Stimulated activated naive B cell treated with anti-CD40 and anti-IgM and Interleukin-4, amounts not matched to agents 10 μg/mL and 1 μg/mL and 100 μg/mL, for 72 hours (primary cell): Measurements from ENCODE around the gene PSMD10.
A peak's percentile ranks its signal among the peaks of the same experiment; 100 is the strongest.

Experiments used
- ATAC-seq, 2 donors: fragments of 150-1000 bp; cut with Tn5 transposase; replicated peaks; 2 replicates each; pipeline ENCODE4 v1.10.0; 2021; ENCODE audit warnings: moderate library complexity in 1 of 2
- DNase-seq: peaks from one replicate; pipeline ENCODE4 v3.0.0; 2021
- H3K27ac Mint-ChIP-seq: one replicate; pipeline ENCODE4 v1.8.0; 2022; ENCODE audit warnings: mild to moderate bottlenecking, mixed read lengths
- H3K27me3 Mint-ChIP-seq, 2 donors: one replicate each; pipeline ENCODE4 v1.8.0; 2022; ENCODE audit warnings: mixed read lengths in 2 of 2
- H3K36me3 Mint-ChIP-seq, 2 donors: one replicate each; pipeline ENCODE4 v1.8.0; 2022; ENCODE audit warnings: mixed read lengths in 2 of 2, mild to moderate bottlenecking in 1 of 2
- H3K4me1 Mint-ChIP-seq, 2 donors: one replicate each; pipeline ENCODE4 v1.8.0; 2022; ENCODE audit warnings: mixed read lengths in 2 of 2, mild to moderate bottlenecking in 1 of 2
- H3K4me3 Mint-ChIP-seq, 2 donors: one replicate each; pipeline ENCODE4 v1.8.0; 2022; ENCODE audit warnings: mild to moderate bottlenecking in 2 of 2, mixed read lengths in 2 of 2, moderate library complexity in 1 of 2
- H3K9me3 Mint-ChIP-seq, 2 donors: one replicate each; pipeline ENCODE4 v1.8.0; 2022; ENCODE audit warnings: mixed read lengths in 2 of 2, mild to moderate bottlenecking in 1 of 2

The PSMD10 gene

GRCh38 chrX:108105473-108105872 lies 14.1 kb upstream of the PSMD10 start:
- Mint-ChIP-seq H3K4me3 (no peak overlapping the region), H3K27me3 (no peaks in the 10 kb centered on the region), H3K36me3 (peaks cover 6 to 8% of the 10 kb centered on the region in 2 donors), H3K4me1 (peaks cover 4 to 20% of the 10 kb centered on the region in 2 donors), H3K9me3 (peaks cover 4 to 6% of the 10 kb centered on the region in 2 donors), H3K27ac (no peak overlapping the region)
- no peak for DNase-seq
- no peak for ATAC-seq

GRCh38 chrX:108097380-108097779 lies 6.0 kb upstream of the PSMD10 start:
- Mint-ChIP-seq H3K27me3 (no peaks in the 10 kb centered on the region), H3K27ac (no peak overlapping the region), H3K4me1 (peaks cover 0 to 5% of the 10 kb centered on the region in 2 donors), H3K36me3 (no peaks in the 10 kb centered on the region), H3K4me3 (no peak overlapping the region), H3K9me3 (no peaks in the 10 kb centered on the region)
- ATAC-seq = no peak
- no peak for DNase-seq

GRCh38 chrX:108091878-108092291 lies 543 bp upstream of the PSMD10 start:
- no peak overlapping the region for H3K4me3 Mint-ChIP-seq
- peak; percentile 46 to 55 for ATAC-seq
- no peak overlapping the region for H3K27ac Mint-ChIP-seq
- no peak for DNase-seq
- peaks cover 0 to 3% of the 10 kb centered on the region in 2 donors for H3K36me3 Mint-ChIP-seq
- H3K4me1 Mint-ChIP-seq = peaks cover 0 to 5% of the 10 kb centered on the region in 2 donors
- no peaks in the 10 kb centered on the region for H3K9me3 Mint-ChIP-seq
- H3K27me3 Mint-ChIP-seq = no peaks in the 10 kb centered on the region

GRCh38 chrX:108090491-108091263 lies 665 bp downstream of the PSMD10 start:
- Mint-ChIP-seq H3K4me1 (peaks cover 0 to 5% of the 10 kb centered on the region in 2 donors), H3K27me3 (no peaks in the 10 kb centered on the region), H3K9me3 (no peaks in the 10 kb centered on the region), H3K36me3 (peaks cover 0 to 3% of the 10 kb centered on the region in 2 donors), H3K4me3 (no peak overlapping the region), H3K27ac (no peak overlapping the region)
- ATAC-seq = peak; percentile 0
- DNase-seq = no peak

GRCh38 chrX:108088511-108088910 lies 2.8 kb downstream of the PSMD10 start:
- H3K4me1 Mint-ChIP-seq = peaks cover 0 to 5% of the 10 kb centered on the region in 2 donors
- no peaks in the 10 kb centered on the region for H3K27me3 Mint-ChIP-seq
- no peak overlapping the region for H3K4me3 Mint-ChIP-seq
- H3K36me3 Mint-ChIP-seq = peaks cover 0 to 3% of the 10 kb centered on the region in 2 donors
- ATAC-seq (no peak), DNase-seq (no peak)
- H3K9me3 Mint-ChIP-seq = no peaks in the 10 kb centered on the region
- H3K27ac Mint-ChIP-seq = no peak overlapping the region

GRCh38 chrX:108087792-108088191 lies 3.5 kb downstream of the PSMD10 start:
- no peaks in the 10 kb centered on the region for H3K4me1 Mint-ChIP-seq
- H3K36me3 Mint-ChIP-seq = peaks cover 0 to 3% of the 10 kb centered on the region in 2 donors
- H3K27ac Mint-ChIP-seq = no peak overlapping the region

GRCh38 chrX:108081110-108081509 lies 10.2 kb downstream of the PSMD10 start:
- Mint-ChIP-seq H3K27me3 (no peaks in the 10 kb centered on the region), H3K4me3 (no peak overlapping the region), H3K9me3 (no peaks in the 10 kb centered on the region), H3K4me1 (no peaks in the 10 kb centered on the region), H3K27ac (no peak overlapping the region), H3K36me3 (no peaks in the 10 kb centered on the region)
- DNase-seq = no peak
- ATAC-seq = no peak

More at GRCh38 chrX:108087792-108088191, 3.5 kb downstream of the PSMD10 start:
- DNase-seq = no peak
- Mint-ChIP-seq H3K9me3 (no peaks in the 10 kb centered on the region), H3K27me3 (no peaks in the 10 kb centered on the region), H3K4me3 (no peak overlapping the region)
- no peak for ATAC-seq

GRCh38 chrX:108072746-108073145 lies 18.6 kb downstream of the PSMD10 start:
- Mint-ChIP-seq H3K4me1 (no peaks in the 10 kb centered on the region), H3K9me3 (no peaks in the 10 kb centered on the region), H3K27ac (no peak overlapping the region), H3K4me3 (no peak overlapping the region), H3K27me3 (peaks cover 7 to 16% of the 10 kb centered on the region in 2 donors), H3K36me3 (no peaks in the 10 kb centered on the region)
- no peak for ATAC-seq
- DNase-seq = no peak

GRCh38 chrX:108071578-108071977 lies 19.8 kb downstream of the PSMD10 start:
- no peak overlapping the region for H3K27ac Mint-ChIP-seq
- no peaks in the 10 kb centered on the region for H3K36me3 Mint-ChIP-seq
- peaks cover 7 to 16% of the 10 kb centered on the region in 2 donors for H3K27me3 Mint-ChIP-seq
- ATAC-seq (no peak), DNase-seq (no peak)
- H3K4me1 Mint-ChIP-seq = no peaks in the 10 kb centered on the region
- H3K9me3 Mint-ChIP-seq = no peaks in the 10 kb centered on the region
- H3K4me3 Mint-ChIP-seq = no peak overlapping the region

- H3K4me3 Mint-ChIP-seq = no peak overlapping the region
- H3K27me3 Mint-ChIP-seq = peaks cover 7 to 16% of the 10 kb centered on the region in 2 donors
- DNase-seq (no peak), ATAC-seq (no peak)
- H3K4me1 Mint-ChIP-seq = no peaks in the 10 kb centered on the region
- no peaks in the 10 kb centered on the region for H3K36me3 Mint-ChIP-seq
- H3K27ac Mint-ChIP-seq = no peak overlapping the region
- H3K9me3 Mint-ChIP-seq = no peaks in the 10 kb centered on the region
Measured at GRCh38 chrX:108070891-108071290, 20.5 kb downstream of the PSMD10 start.

- Mint-ChIP-seq H3K27me3 (peaks cover 7 to 8% of the 10 kb centered on the region in 2 donors), H3K9me3 (no peaks in the 10 kb centered on the region), H3K4me1 (peaks cover 0 to 2% of the 10 kb centered on the region in 2 donors), H3K4me3 (no peak overlapping the region), H3K27ac (no peak overlapping the region), H3K36me3 (no peaks in the 10 kb centered on the region)
- ATAC-seq (no peak), DNase-seq (no peak)
Measured at GRCh38 chrX:108068121-108068520, 23.2 kb downstream of the PSMD10 start.

GRCh38 chrX:108064613-108065012 lies 26.7 kb downstream of the PSMD10 start:
- Mint-ChIP-seq H3K36me3 (no peaks in the 10 kb centered on the region), H3K27me3 (peaks cover 9% of the 10 kb centered on the region in 2 donors), H3K4me3 (no peak overlapping the region), H3K9me3 (no peaks in the 10 kb centered on the region), H3K4me1 (peaks cover 0 to 2% of the 10 kb centered on the region in 2 donors), H3K27ac (no peak overlapping the region)
- DNase-seq = no peak
- no peak for ATAC-seq

GRCh38 chrX:108064001-108064400 lies 27.3 kb downstream of the PSMD10 start:
- DNase-seq (no peak), ATAC-seq (peak in 1 of 2 donors; percentile 27)
- Mint-ChIP-seq H3K27ac (no peak overlapping the region), H3K9me3 (no peaks in the 10 kb centered on the region), H3K4me3 (no peak overlapping the region), H3K27me3 (peaks cover 6% of the 10 kb centered on the region in 2 donors), H3K36me3 (no peaks in the 10 kb centered on the region), H3K4me1 (peaks cover 0 to 2% of the 10 kb centered on the region in 2 donors)

GRCh38 chrX:108059801-108060200 lies 31.5 kb downstream of the PSMD10 start:
- ATAC-seq (no peak), DNase-seq (no peak)
- no peak overlapping the region for H3K27ac Mint-ChIP-seq
- H3K27me3 Mint-ChIP-seq = peaks cover 6% of the 10 kb centered on the region in 2 donors
- peaks cover 0 to 2% of the 10 kb centered on the region in 2 donors for H3K4me1 Mint-ChIP-seq
- H3K4me3 Mint-ChIP-seq = no peak overlapping the region
- no peaks in the 10 kb centered on the region for H3K9me3 Mint-ChIP-seq
- no peaks in the 10 kb centered on the region for H3K36me3 Mint-ChIP-seq

- peaks cover 3 to 6% of the 10 kb centered on the region in 2 donors for H3K27me3 Mint-ChIP-seq
- no peak overlapping the region for H3K4me3 Mint-ChIP-seq
- no peak overlapping the region for H3K27ac Mint-ChIP-seq
- DNase-seq = no peak
- no peaks in the 10 kb centered on the region for H3K9me3 Mint-ChIP-seq
- ATAC-seq = no peak
- H3K36me3 Mint-ChIP-seq = no peaks in the 10 kb centered on the region
- H3K4me1 Mint-ChIP-seq = no peaks in the 10 kb centered on the region
Measured at GRCh38 chrX:108055546-108055945, 35.8 kb downstream of the PSMD10 start.
